ENCODE results near the gene RAD52. TPM values are rescaled to one million over a fixed set of nuclear protein-coding genes. Genes with fewer than 3 reads are reported as not detected.
A peak's percentile ranks its signal among the peaks of the same experiment; 100 is the strongest.

Gene RAD52
- polyA plus RNA-seq, 3 donors: 0.79 to 14.3 (median 1.1) TPM

GRCh38 chr12:884746-885414 lies 64.6 kb downstream of the RAD52 start:
- Histone ChIP-seq H3K27me3 (ENCODE audit: control insufficient read depth in 2 of 2, insufficient read depth in 2 of 2, low read length in 2 of 2) (no peaks in the 10 kb centered on the region), H4K20me1 (ENCODE audit: insufficient read depth, low read length) (no peaks in the 10 kb centered on the region), H3K4me3 (replicated peaks in 1 of 3; ENCODE audit: low read depth in 2 of 3, low read length in 3 of 3) (no peak overlapping the region), H3K9me3 (replicated peaks in 1 of 2; ENCODE audit: control insufficient read depth in 1 of 2, insufficient read depth in 1 of 2, low read length in 2 of 2) (no peaks in the 10 kb centered on the region), H3K9ac (ENCODE audit: insufficient read depth, low read length, poor library complexity, severe bottlenecking) (no peak overlapping the region), H3K27ac (ENCODE audit: low read depth in 1 of 2, low read length in 2 of 2) (no peak overlapping the region), H3K36me3 (replicated peaks in 1 of 2; ENCODE audit: control insufficient read depth in 1 of 2, insufficient read depth in 2 of 2, low read length in 2 of 2) (peaks cover 98 to 100% of the 10 kb centered on the region in 2 donors), H3K79me2 (ENCODE audit: insufficient read depth, low read length) (no peaks in the 10 kb centered on the region), H3K4me1 (ENCODE audit: control insufficient read depth in 1 of 2, insufficient read depth in 2 of 2, low read length in 2 of 2) (no peaks in the 10 kb centered on the region), H2AFZ (ENCODE audit: insufficient read depth, low read depth, low read length, poor library complexity, severe bottlenecking) (no peak overlapping the region), H3K4me2 (replicated peaks; ENCODE audit: extremely low read depth, low read length, poor library complexity, severe bottlenecking) (no peak overlapping the region)
- intact Hi-C loops (cut with micrococcal nuclease): no loop called here
- Mint-ChIP-seq H3K36me3 (peaks cover 89 to 98% of the 10 kb centered on the region in 2 donors), H3K27ac (peak overlapping the region in 2 of 7 donors; percentile 22 to 55), H3K4me3 (no peak overlapping the region), H3K9me3 (no peaks in the 10 kb centered on the region), H3K27me3 (ENCODE audit: low read depth in 3 of 3) (peaks cover 0 to 1% (median 0%) of the 10 kb centered on the region in 3 donors), H3K4me1 (no peaks in the 10 kb centered on the region)
- TF ChIP-seq CTCF (IDR thresholded peaks at IDR 0.05): no peak
- DNase-seq: no peak
- WGBS (ENCODE audit: insufficient coverage): 98% methylated on average over 5 of the region's 5 CpGs

GRCh38 chr12:880656-881055 lies 68.8 kb downstream of the RAD52 start:
- H3K36me3 Mint-ChIP-seq: peaks cover 78 to 81% of the 10 kb centered on the region in 2 donors
- H3K4me1 Mint-ChIP-seq: no peaks in the 10 kb centered on the region
- H3K9ac ChIP-seq (ENCODE audit: insufficient read depth, low read length, poor library complexity, severe bottlenecking): no peak overlapping the region
- H3K36me3 ChIP-seq (replicated peaks in 1 of 2; ENCODE audit: control insufficient read depth in 1 of 2, insufficient read depth in 2 of 2, low read length in 2 of 2): peaks cover 90 to 94% of the 10 kb centered on the region in 2 donors
- TF ChIP-seq CTCF (IDR thresholded peaks at IDR 0.05): no peak
- H3K9me3 Mint-ChIP-seq: no peaks in the 10 kb centered on the region
- H3K27ac ChIP-seq (ENCODE audit: low read depth in 1 of 2, low read length in 2 of 2): no peak overlapping the region
- no peaks in the 10 kb centered on the region for H3K4me1 ChIP-seq (ENCODE audit: control insufficient read depth in 1 of 2, insufficient read depth in 2 of 2, low read length in 2 of 2)
- no peak for DNase-seq
- no peak overlapping the region for H3K4me3 ChIP-seq (replicated peaks in 1 of 3; ENCODE audit: low read depth in 2 of 3, low read length in 3 of 3)
- no peak overlapping the region for H3K4me3 Mint-ChIP-seq
- H4K20me1 ChIP-seq (ENCODE audit: insufficient read depth, low read length): peaks cover 7% of the 10 kb centered on the region
- H2AFZ ChIP-seq (ENCODE audit: insufficient read depth, low read depth, low read length, poor library complexity, severe bottlenecking): no peak overlapping the region
- intact Hi-C loops (cut with micrococcal nuclease): no loop called here
- H3K4me2 ChIP-seq (replicated peaks; ENCODE audit: extremely low read depth, low read length, poor library complexity, severe bottlenecking): no peak overlapping the region
- H3K27me3 ChIP-seq (ENCODE audit: control insufficient read depth in 2 of 2, insufficient read depth in 2 of 2, low read length in 2 of 2): no peaks in the 10 kb centered on the region
- H3K9me3 ChIP-seq (replicated peaks in 1 of 2; ENCODE audit: control insufficient read depth in 1 of 2, insufficient read depth in 1 of 2, low read length in 2 of 2): no peaks in the 10 kb centered on the region
- no peaks in the 10 kb centered on the region for H3K27me3 Mint-ChIP-seq (ENCODE audit: low read depth in 3 of 3)
- H3K27ac Mint-ChIP-seq: no peak overlapping the region
- no peaks in the 10 kb centered on the region for H3K79me2 ChIP-seq (ENCODE audit: insufficient read depth, low read length)
- WGBS (ENCODE audit: insufficient coverage): 60% methylated on average over 1 of the region's 4 CpGs

All from CD14-positive monocyte (primary cell).